ENCODE results near the gene TOMT.

DNA sequence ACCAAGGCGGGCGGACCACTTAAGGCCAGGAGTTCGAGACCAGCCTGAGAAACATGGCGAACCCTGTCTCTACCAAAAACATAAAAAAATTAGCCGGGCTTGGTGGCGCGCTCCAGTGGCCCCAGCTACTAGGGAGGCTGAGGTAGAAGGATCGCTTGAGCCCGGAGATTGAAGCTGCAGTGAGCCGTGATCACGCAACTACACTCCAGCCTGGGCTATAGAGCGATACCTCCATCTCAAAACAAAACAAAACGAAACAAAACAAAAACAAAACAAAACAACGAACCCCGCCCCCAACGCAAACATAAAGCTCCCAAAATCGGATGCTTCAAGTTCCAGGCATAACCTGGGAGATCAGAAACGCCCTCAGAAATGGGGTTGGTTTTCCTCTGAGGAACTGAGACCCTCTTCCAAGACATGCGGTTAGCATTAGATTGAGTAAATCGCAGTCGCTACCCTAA, 24.5 kb upstream of the TOMT start:
- TF ChIP-seq POLR2A (IDR thresholded peaks at IDR 0.05), result no peak
- TF ChIP-seq, protein P1, sequence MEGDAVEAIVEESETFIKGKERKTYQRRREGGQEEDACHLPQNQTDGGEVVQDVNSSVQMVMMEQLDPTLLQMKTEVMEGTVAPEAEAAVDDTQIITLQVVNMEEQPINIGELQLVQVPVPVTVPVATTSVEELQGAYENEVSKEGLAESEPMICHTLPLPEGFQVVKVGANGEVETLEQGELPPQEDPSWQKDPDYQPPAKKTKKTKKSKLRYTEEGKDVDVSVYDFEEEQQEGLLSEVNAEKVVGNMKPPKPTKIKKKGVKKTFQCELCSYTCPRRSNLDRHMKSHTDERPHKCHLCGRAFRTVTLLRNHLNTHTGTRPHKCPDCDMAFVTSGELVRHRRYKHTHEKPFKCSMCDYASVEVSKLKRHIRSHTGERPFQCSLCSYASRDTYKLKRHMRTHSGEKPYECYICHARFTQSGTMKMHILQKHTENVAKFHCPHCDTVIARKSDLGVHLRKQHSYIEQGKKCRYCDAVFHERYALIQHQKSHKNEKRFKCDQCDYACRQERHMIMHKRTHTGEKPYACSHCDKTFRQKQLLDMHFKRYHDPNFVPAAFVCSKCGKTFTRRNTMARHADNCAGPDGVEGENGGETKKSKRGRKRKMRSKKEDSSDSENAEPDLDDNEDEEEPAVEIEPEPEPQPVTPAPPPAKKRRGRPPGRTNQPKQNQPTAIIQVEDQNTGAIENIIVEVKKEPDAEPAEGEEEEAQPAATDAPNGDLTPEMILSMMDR (IDR thresholded peaks at IDR 0.05), result no peak
